BLaER1 (cell line): ENCODE data around the gene ATRNL1.

Experiments used
- H3K27ac ChIP-seq: shearing (Covaris generic); formaldehyde crosslinking; 2 replicates; pipeline ENCODE4 v1.8.1; 2022
- H3K27me3 ChIP-seq: shearing (Covaris generic); formaldehyde crosslinking; 2 replicates; pipeline ENCODE4 v1.8.1; 2022
- H3K36me3 ChIP-seq: shearing (Covaris generic); formaldehyde crosslinking; 2 replicates; pipeline ENCODE4 v1.8.1; 2022
- H3K4me1 ChIP-seq: shearing (Covaris generic); formaldehyde crosslinking; 2 replicates; pipeline ENCODE4 v1.8.1; 2022
- H3K4me2 ChIP-seq: shearing (Covaris generic); formaldehyde crosslinking; 2 replicates; pipeline ENCODE4 v1.8.1; 2022
- H3K4me3 ChIP-seq: shearing (Covaris generic); formaldehyde crosslinking; 2 replicates; pipeline ENCODE4 v1.8.1; 2022
- H3K9ac ChIP-seq: shearing (Covaris generic); formaldehyde crosslinking; 2 replicates; pipeline ENCODE4 v1.8.1; 2022
- H3K9me3 ChIP-seq: shearing (Covaris generic); formaldehyde crosslinking; 2 replicates; pipeline ENCODE4 v1.8.1; 2022
- H4K20me1 ChIP-seq: shearing (Covaris generic); formaldehyde crosslinking; 2 replicates; pipeline ENCODE4 v1.8.1; 2022
- Cebpa-rat ChIP-seq: shearing (Covaris generic); IDR thresholded peaks from 2 replicates; pipeline ENCODE4 v1.8.1; 2022

ATRNL1 gene

GRCh38 chr10:115974351-115974750 lies 881.2 kb downstream of the ATRNL1 start:
- no peaks in the 10 kb centered on the region for H3K27me3 ChIP-seq
- H3K9ac ChIP-seq: no peak overlapping the region
- H3K9me3 ChIP-seq: no peaks in the 10 kb centered on the region
- H3K4me2 ChIP-seq: no peak overlapping the region
- no peak for TF ChIP-seq Cebpa-rat
- no peaks in the 10 kb centered on the region for H3K4me1 ChIP-seq
- H3K4me3 ChIP-seq: no peak overlapping the region
- no peaks in the 10 kb centered on the region for H3K36me3 ChIP-seq
- H4K20me1 ChIP-seq: no peaks in the 10 kb centered on the region
- H3K27ac ChIP-seq: no peak overlapping the region

GRCh38 chr10:115974816-115975430 lies 881.8 kb downstream of the ATRNL1 start:
- no peak for TF ChIP-seq Cebpa-rat
- Histone ChIP-seq H3K27ac (no peak overlapping the region), H3K4me1 (no peaks in the 10 kb centered on the region), H3K4me2 (no peak overlapping the region), H3K36me3 (no peaks in the 10 kb centered on the region), H3K27me3 (no peaks in the 10 kb centered on the region), H3K9ac (no peak overlapping the region), H3K4me3 (no peak overlapping the region), H4K20me1 (no peaks in the 10 kb centered on the region), H3K9me3 (no peaks in the 10 kb centered on the region)

- H3K27ac ChIP-seq: no peak overlapping the region
- no peaks in the 10 kb centered on the region for H3K9me3 ChIP-seq
- TF ChIP-seq Cebpa-rat: no peak
- no peak overlapping the region for H3K4me3 ChIP-seq
- H3K4me1 ChIP-seq: no peaks in the 10 kb centered on the region
- no peaks in the 10 kb centered on the region for H4K20me1 ChIP-seq
- H3K27me3 ChIP-seq: no peaks in the 10 kb centered on the region
- H3K36me3 ChIP-seq: no peaks in the 10 kb centered on the region
- no peak overlapping the region for H3K4me2 ChIP-seq
- H3K9ac ChIP-seq: no peak overlapping the region
Measured at GRCh38 chr10:115975506-115975905, 882.3 kb downstream of the ATRNL1 start.

GRCh38 chr10:115976342-115976741 lies 883.2 kb downstream of the ATRNL1 start:
- no peak overlapping the region for H3K27ac ChIP-seq
- no peak overlapping the region for H3K4me3 ChIP-seq
- H3K9ac ChIP-seq: no peak overlapping the region
- H3K4me2 ChIP-seq: no peak overlapping the region
- no peaks in the 10 kb centered on the region for H3K9me3 ChIP-seq
- H4K20me1 ChIP-seq: no peaks in the 10 kb centered on the region
- no peaks in the 10 kb centered on the region for H3K4me1 ChIP-seq
- H3K27me3 ChIP-seq: no peaks in the 10 kb centered on the region
- no peaks in the 10 kb centered on the region for H3K36me3 ChIP-seq
- TF ChIP-seq Cebpa-rat: no peak

GRCh38 chr10:115977855-115978254 lies 884.7 kb downstream of the ATRNL1 start:
- H3K9ac ChIP-seq: no peak overlapping the region
- TF ChIP-seq Cebpa-rat: no peak
- no peak overlapping the region for H3K4me3 ChIP-seq

GRCh38 chr10:115979576-115979975 lies 886.4 kb downstream of the ATRNL1 start:
- H3K27me3 ChIP-seq: no peaks in the 10 kb centered on the region
- H4K20me1 ChIP-seq: no peaks in the 10 kb centered on the region
- no peak for TF ChIP-seq Cebpa-rat
- H3K36me3 ChIP-seq: no peaks in the 10 kb centered on the region
- no peak overlapping the region for H3K9ac ChIP-seq
- no peaks in the 10 kb centered on the region for H3K9me3 ChIP-seq
- no peaks in the 10 kb centered on the region for H3K4me1 ChIP-seq
- H3K27ac ChIP-seq: no peak overlapping the region
- H3K4me3 ChIP-seq: no peak overlapping the region
- H3K4me2 ChIP-seq: no peak overlapping the region

More at GRCh38 chr10:115977855-115978254, 884.7 kb downstream of the ATRNL1 start:
- H4K20me1 ChIP-seq: no peaks in the 10 kb centered on the region
- no peak overlapping the region for H3K27ac ChIP-seq
- no peaks in the 10 kb centered on the region for H3K27me3 ChIP-seq
- no peaks in the 10 kb centered on the region for H3K9me3 ChIP-seq
- no peak overlapping the region for H3K4me2 ChIP-seq
- H3K4me1 ChIP-seq: no peaks in the 10 kb centered on the region
- no peaks in the 10 kb centered on the region for H3K36me3 ChIP-seq

GRCh38 chr10:115980470-115980869 lies 887.3 kb downstream of the ATRNL1 start:
- no peaks in the 10 kb centered on the region for H3K27me3 ChIP-seq
- TF ChIP-seq Cebpa-rat: no peak
- no peak overlapping the region for H3K9ac ChIP-seq
- H3K4me2 ChIP-seq: no peak overlapping the region
- no peaks in the 10 kb centered on the region for H4K20me1 ChIP-seq
- no peak overlapping the region for H3K4me3 ChIP-seq
- H3K36me3 ChIP-seq: no peaks in the 10 kb centered on the region
- H3K4me1 ChIP-seq: no peaks in the 10 kb centered on the region
- no peak overlapping the region for H3K27ac ChIP-seq
- no peaks in the 10 kb centered on the region for H3K9me3 ChIP-seq

GRCh38 chr10:115981081-115981480 lies 887.9 kb downstream of the ATRNL1 start:
- no peaks in the 10 kb centered on the region for H3K9me3 ChIP-seq
- no peaks in the 10 kb centered on the region for H3K36me3 ChIP-seq
- H3K27ac ChIP-seq: no peak overlapping the region
- no peak for TF ChIP-seq Cebpa-rat
- H4K20me1 ChIP-seq: no peaks in the 10 kb centered on the region
- H3K9ac ChIP-seq: no peak overlapping the region
- H3K4me3 ChIP-seq: no peak overlapping the region
- no peaks in the 10 kb centered on the region for H3K4me1 ChIP-seq
- H3K4me2 ChIP-seq: no peak overlapping the region
- no peaks in the 10 kb centered on the region for H3K27me3 ChIP-seq

- Histone ChIP-seq H3K27me3 (no peaks in the 10 kb centered on the region), H3K4me1 (no peaks in the 10 kb centered on the region), H3K4me3 (no peak overlapping the region), H3K4me2 (no peak overlapping the region), H3K36me3 (no peaks in the 10 kb centered on the region), H3K9me3 (no peaks in the 10 kb centered on the region), H3K27ac (no peak overlapping the region), H3K9ac (no peak overlapping the region), H4K20me1 (no peaks in the 10 kb centered on the region)
- no peak for TF ChIP-seq Cebpa-rat
Measured at GRCh38 chr10:115982076-115982475, 888.9 kb downstream of the ATRNL1 start.

GRCh38 chr10:115982526-115982925 lies 889.4 kb downstream of the ATRNL1 start:
- 0 out of 2 replicates have a peak, but pooled peaks cover 4% of the 10 kb centered on the region for H3K9me3 ChIP-seq
- no peaks in the 10 kb centered on the region for H4K20me1 ChIP-seq
- no peaks in the 10 kb centered on the region for H3K36me3 ChIP-seq
- H3K4me2 ChIP-seq: no peak overlapping the region
- no peak overlapping the region for H3K27ac ChIP-seq
- H3K9ac ChIP-seq: no peak overlapping the region
- H3K4me1 ChIP-seq: no peaks in the 10 kb centered on the region
- no peaks in the 10 kb centered on the region for H3K27me3 ChIP-seq
- TF ChIP-seq Cebpa-rat: no peak
- H3K4me3 ChIP-seq: no peak overlapping the region

- no peak overlapping the region for H3K4me3 ChIP-seq
- no peak overlapping the region for H3K9ac ChIP-seq
- no peaks in the 10 kb centered on the region for H3K4me1 ChIP-seq
- no peaks in the 10 kb centered on the region for H3K27me3 ChIP-seq
- peaks cover 6% of the 10 kb centered on the region; the same call in 1 of the 2 replicates for H3K9me3 ChIP-seq
- H3K4me2 ChIP-seq: no peak overlapping the region
- no peak overlapping the region for H3K27ac ChIP-seq
- H3K36me3 ChIP-seq: no peaks in the 10 kb centered on the region
- no peaks in the 10 kb centered on the region for H4K20me1 ChIP-seq
- no peak for TF ChIP-seq Cebpa-rat
Measured at GRCh38 chr10:115985786-115986185, 892.6 kb downstream of the ATRNL1 start.
